ENCODE data around the gene NID1.

DNA sequence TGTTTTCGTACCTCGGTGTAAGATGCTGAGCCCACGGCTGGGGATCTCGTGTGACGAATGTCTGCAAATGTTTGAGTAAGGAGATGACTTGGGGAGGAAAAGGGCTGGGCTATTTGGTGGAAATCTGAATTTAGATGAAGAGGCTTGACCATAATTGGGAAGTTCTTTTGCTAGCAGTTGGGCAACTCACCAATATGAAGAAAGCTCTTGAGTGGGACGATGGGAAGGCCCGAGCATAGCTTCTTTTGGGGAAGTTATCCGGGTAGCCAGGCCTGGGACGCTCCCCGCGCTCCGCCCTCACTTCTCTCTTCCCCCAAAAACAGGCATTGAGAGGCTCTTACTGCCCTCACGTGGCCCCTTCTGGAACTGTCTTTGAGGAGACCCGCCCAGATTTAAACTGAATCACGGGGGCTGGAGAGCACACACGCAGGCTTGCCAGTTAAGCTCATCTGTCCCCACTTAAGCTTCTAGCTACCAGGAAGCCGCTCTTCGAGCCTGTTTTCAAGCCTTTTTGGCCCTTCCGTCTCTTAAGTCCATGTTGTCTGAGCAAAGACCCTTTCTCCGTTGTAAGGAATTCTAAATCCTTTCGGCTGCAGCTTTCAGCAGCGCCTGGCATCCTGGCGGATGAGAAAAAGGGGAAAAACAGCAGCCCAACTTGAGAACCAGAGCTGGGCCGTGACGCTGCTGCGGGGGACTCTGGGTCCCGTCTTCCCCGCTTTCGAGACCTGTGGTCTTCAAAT is 93.1 kb downstream of the NID1 start:
- TF ChIP-seq, protein P1, sequence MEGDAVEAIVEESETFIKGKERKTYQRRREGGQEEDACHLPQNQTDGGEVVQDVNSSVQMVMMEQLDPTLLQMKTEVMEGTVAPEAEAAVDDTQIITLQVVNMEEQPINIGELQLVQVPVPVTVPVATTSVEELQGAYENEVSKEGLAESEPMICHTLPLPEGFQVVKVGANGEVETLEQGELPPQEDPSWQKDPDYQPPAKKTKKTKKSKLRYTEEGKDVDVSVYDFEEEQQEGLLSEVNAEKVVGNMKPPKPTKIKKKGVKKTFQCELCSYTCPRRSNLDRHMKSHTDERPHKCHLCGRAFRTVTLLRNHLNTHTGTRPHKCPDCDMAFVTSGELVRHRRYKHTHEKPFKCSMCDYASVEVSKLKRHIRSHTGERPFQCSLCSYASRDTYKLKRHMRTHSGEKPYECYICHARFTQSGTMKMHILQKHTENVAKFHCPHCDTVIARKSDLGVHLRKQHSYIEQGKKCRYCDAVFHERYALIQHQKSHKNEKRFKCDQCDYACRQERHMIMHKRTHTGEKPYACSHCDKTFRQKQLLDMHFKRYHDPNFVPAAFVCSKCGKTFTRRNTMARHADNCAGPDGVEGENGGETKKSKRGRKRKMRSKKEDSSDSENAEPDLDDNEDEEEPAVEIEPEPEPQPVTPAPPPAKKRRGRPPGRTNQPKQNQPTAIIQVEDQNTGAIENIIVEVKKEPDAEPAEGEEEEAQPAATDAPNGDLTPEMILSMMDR (IDR thresholded peaks at IDR 0.05), result peak; percentile 78 to 94 (median 88)
- TF ChIP-seq POLR2A (IDR thresholded peaks at IDR 0.05), result peak in 1 of 2 donors; percentile 38

All from heart left ventricle (tissue), 13 donors.